Stimulated activated CD4-positive, alpha-beta T cell treated with anti-CD3 and anti-CD28 coated beads, Interleukin-2, amount 100 ng/mL, for 24 hours (primary cell): ENCODE results near the gene ALOX15B.
"Not testable (repeated sequence)": the region's sequence is repeated elsewhere in the genome, so short reads cannot be mapped to it uniquely, and the experiment has no call there.

Experiments
- DNase-seq, 2 donors: peaks; one replicate each; pipeline ENCODE4 v3.0.0-alpha.2; 2020

ALOX15B gene

DNA sequence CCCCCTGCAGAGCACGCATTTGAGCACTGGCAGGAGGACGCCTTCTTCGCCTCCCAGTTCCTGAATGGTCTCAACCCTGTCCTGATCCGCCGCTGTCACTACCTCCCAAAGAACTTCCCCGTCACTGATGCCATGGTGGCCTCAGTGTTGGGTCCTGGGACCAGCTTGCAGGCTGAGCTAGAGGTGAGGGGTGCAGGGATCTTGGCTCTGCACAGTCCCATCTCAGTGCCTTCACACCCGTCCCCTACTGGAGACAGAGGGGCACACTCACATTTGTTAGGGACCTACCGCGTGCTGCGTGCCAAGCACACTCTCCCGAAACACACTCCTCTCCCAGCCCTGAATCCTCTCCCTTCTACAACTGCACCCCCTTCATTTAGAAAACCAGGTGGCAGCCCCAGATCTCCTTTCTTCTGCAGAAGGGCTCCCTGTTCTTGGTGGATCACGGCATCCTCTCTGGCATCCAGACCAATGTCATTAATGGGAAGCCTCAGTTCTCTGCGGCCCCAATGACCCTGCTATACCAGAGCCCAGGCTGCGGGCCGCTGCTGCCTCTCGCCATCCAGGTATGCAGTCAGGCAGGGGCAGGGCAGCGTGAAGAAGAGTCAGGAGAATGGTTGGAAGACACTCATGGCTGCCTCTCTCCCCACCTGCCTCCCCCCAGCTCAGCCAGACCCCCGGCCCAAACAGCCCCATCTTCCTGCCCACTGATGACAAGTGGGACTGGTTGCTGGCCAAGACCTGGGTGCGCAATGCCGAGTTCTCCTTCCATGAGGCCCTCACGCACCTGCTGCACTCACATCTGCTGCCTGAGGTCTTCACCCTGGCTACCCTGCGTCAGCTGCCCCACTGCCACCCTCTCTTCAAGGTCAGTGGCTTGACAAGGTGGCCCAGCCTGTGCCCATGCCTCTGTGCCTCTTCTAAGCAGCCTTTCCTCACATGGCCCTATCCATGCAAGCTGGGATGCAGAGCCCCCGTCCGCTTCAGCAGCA lies 6.3 kb downstream of the ALOX15B start:
- DNase-seq, result no peak

DNA sequence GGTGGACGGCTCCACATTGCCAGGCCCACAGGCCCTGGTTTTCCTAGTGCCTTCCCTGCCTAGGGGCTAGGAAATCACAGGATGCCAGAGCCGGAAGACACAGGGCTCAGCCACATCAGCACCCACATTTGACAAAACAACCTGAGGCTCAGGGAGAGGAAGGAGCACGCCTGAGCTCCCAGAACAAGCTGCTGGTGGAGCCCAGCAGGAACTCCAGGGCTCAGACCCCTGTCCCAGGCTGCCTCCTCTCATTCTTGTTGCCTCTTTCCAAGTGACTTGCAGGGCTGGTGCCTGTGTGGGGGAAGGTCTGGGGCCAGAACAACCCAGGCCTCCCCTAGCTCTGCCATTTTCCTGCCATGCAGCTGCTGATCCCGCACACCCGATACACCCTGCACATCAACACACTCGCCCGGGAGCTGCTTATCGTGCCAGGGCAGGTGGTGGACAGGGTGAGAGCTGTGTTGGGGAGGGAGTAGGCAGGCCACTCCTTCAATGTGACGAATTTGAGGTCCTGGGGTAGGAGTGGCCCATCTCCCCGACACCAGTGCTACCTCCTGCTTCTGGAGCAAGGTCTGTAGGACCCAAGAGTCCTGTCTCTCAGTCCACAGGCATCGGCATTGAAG lies 7.6 kb downstream of the ALOX15B start:
- no peak for DNase-seq

DNA sequence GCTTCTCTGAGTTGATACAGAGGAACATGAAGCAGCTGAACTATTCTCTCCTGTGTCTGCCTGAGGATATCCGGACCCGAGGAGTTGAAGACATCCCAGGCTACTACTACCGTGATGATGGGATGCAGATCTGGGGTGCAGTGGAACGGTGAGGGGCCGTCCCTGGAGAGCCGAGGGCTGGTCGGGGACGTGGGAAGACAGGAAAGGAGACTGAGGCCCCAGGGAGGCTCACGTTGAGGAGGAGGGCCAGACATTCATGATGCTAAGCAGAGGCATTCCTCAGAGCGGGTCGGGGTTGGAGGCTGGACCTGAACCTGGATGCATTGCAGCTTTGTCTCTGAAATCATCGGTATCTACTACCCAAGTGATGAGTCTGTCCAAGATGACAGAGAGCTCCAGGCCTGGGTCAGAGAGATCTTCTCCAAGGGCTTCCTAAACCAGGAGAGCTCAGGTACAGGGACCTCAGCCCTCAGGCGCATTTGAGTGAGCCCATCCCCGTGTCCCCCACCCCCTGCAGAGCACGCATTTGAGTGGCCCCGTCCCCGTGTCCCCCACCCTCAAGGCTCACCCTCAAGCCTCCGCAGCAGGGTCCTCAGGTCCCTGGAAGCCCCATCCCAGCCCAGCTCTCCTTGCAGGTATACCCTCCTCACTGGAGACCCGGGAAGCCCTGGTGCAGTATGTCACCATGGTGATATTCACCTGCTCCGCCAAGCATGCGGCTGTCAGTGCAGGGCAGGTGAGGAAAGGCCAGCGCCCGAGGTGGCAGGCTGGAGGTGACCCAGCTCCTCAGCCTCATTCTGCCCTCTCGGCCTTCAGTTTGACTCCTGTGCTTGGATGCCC lies 8.3 kb downstream of the ALOX15B start:
- DNase-seq, result no peak

DNA sequence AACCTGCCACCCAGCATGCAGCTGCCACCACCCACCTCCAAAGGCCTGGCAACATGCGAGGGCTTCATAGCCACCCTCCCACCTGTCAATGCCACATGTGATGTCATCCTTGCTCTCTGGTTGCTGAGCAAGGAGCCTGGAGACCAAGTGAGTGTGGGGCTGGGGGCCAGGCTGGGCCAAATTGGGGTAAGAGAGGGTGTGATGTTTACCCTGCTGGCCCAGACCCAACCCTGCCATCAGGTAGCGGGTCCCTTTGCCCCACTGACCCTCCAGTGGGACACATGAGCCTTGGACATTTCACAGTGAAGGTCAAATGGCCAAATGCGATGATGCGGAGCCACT lies 8.9 kb downstream of the ALOX15B start:
- DNase-seq, result no peak

DNA sequence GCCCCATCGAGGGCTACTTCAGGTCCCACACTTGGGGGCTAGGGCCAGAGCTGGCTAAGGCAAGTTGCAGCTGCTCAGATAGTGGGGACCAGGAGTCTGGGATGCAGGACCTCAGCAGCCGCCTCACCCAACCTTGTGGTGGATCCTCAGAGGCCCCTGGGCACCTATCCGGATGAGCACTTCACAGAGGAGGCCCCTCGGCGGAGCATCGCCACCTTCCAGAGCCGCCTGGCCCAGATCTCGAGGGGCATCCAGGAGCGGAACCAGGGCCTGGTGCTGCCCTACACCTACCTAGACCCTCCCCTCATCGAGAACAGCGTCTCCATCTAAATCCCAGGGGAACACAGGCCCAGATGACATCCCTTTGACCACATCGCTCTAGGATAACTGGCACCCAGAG lies 9.4 kb downstream of the ALOX15B start:
- DNase-seq, result no peak

DNA sequence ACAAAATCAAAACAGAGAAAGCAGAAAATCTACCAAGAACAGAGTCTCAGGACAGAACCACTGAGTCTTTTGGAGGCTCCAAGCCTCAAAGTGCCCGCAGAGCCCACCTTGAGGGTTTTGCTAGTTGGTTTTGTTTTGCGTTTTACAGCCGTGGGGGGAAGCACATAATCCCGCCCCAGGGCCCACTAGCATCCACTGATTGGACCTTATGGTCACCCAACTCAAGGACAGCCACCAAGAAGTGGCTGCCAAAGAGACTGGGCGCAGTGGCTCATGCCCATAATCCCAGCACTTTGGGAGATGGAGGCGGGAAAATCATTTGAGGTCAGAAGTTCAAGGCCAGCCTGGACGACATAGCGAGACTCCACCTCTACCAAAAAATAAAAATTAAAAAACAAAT lies 9.9 kb downstream of the ALOX15B start:
- no peak for DNase-seq

DNA sequence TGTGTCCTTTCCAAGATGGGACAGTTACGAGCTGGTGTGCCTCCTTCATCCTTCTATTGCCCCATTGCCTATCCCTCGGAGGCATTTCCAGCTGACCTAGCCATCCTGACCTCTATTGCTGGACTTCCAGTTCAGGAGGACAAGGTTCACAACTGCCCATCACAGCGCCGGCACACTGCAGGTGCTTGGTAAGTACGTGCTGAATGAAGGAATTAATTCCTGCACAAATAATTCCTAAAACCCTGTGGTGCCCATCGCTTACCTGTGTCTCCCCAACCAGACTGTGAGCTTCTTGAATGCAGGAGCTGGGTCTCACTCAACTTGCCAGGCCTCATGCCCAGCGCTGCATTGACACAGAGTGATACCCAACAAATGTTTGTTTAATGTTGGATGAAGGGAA lies 13.0 kb downstream of the ALOX15B start:
- DNase-seq, result no peak

DNA sequence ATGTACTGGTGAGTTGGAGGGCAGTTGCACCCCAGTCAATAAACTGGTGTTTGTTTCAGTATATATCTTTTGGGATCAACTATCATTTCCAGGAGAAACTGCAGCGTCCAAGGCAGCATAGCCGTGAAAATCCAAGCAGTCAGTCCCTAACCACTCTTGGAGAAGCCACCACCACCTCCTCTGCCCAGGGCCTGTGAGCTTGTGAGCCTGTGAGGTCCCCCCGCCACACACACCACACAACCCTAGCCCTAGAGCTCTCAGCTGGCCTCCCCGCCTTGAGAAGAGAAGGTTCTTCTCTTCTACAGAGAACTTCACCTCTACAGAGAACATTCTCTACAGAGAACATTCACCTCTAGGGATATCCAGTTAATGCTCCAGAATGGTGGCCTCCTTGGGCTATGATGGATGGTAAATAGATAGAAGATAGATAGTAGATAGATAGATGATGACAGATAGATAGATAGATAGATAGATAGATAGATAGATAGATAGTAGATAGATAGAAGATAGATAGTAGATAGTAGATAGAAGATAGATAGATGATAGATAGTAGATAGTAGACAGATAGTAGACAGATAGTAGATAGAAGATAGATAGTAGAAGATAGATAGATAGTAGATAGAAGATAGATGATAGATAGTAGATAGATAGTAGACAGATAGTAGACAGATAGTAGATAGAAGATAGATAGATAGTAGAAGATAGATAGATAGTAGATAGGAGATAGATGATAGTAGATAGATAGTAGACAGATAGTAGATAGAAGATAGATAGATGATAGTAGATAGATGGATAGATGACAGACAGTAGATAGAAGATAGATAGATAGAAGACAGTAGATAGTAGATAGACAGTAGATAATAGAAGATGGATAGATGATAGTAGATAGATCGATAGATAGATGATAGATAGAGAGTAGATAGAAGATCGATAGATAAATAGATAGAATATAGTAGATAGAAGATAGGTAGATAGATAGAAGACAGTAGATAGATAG lies 13.7 kb downstream of the ALOX15B start:
- no peak for DNase-seq

DNA sequence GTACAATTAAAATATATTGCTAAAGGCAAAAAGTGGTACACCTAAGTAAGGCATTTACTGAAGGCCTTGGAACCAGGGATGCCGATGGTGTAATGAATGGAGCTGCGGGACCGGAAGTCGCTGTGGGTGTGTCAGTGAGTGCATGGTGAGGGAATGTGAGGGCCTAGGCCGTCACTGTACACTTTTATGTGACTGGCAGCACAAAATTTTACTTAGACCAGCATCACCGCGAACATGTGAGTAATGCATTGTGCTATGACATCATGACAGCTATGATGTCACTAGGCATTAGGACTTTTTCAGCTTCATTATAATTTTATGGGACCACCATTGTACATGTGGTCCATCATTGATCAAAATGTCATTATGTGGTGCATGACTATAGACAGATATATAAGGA lies 14.7 kb downstream of the ALOX15B start:
- no peak for DNase-seq

DNA sequence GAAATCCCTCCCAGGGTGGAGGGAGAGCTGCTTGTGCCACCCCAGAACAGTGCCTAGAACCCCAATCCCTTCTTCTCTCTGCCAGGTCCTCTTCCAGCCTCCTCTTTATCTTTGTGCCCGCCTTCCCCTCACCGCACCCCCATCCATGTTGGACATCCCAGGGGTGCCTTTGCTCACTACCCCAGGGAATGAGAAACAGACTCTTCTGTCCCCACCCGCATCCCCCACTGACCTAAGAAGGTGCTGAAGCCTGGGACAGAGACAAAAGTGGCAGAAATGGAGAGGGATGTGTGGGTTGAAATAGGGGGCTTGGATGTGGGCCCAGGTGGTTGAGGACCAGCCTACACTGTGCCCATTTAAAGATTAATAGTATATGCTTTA lies 17.0 kb downstream of the ALOX15B start:
- no peak for DNase-seq

DNA sequence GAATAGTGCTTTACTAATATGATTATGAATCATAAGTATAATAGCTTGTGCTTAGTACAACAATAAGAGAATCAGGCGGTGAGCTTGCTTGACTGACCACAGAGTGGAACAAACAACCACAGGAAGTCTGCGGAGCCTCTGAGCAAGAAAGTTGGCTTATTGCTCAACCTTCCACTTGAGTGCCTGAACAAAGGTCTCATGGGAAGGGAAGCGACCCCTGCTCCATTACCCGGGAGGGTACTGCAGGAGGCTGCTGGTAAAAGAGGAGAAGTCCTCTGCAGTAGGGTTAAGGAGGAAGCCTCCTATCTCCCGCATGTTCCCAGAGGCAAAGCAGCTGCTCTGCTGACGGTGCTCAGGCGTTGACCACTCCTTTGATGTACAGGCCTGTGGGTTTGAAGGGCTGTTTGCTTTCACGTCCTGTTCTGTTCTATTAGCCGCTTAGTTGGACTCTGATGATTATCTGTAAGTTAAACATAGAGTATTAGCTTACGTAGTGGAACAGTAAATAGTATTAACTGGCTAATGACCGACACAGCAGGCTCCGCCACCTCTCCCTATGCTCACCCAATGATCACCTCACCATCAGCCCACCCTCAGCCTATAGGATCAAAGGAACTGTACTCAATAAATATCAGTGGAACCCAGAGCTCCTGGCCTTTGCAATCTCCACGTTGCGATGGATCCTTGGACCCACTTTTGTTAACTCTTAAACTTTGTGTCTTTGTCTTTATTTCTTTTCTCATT lies 17.5 kb downstream of the ALOX15B start:
- peak in 1 of 2 donors; percentile 22 for DNase-seq

DNA sequence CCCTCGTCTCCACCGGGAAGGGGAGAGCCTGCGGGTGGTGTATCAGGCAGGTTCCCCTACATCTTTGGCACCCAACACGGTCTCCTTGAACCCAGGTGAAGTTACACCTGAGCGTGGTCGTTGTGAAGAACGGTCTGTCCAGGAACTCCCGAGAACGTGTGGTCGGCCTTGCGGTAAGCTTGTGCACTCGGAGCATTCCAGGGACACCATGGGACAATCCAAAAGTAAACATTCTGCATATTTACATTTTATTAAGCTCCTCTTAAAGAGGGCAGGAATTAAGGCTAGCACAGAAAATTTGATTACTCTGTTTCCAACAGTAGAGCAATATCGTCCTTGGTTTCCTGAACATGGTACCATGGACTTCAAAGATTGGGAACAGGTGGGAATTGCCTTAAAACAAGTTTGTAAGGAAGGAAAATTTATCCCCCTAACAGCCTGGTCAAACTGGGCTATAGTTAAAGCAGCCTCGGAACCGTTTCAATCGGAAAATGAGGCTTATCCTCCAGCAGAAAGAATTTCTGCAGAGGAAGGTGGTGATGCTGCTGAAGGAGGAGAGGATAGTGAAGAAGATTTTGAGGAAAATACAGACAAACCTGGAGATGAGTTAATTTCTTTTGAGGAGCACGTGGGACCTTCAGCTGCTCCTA lies 18.2 kb downstream of the ALOX15B start:
- DNase-seq, result no peak

DNA sequence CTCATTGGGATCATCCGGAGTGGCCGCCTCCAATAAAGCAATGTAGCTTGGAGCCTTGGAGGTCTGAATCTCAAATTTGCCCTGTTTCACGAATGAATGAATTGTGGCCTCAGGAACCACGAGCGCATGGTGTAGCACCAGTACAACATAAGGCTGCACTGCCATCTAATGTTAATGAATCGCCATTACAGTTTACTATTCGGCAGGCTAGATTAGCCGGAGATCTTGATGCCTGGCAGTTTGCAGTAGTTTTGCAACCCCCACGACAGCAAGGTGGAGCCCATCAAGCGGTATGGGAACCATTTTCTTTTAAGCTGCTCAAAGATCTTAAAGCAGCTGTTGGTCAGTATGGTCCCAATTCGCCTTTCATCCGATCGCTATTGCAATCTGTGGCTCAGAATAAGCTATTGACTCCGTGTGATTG lies 18.8 kb downstream of the ALOX15B start:
- DNase-seq, result peak; percentile 28 to 54

DNA sequence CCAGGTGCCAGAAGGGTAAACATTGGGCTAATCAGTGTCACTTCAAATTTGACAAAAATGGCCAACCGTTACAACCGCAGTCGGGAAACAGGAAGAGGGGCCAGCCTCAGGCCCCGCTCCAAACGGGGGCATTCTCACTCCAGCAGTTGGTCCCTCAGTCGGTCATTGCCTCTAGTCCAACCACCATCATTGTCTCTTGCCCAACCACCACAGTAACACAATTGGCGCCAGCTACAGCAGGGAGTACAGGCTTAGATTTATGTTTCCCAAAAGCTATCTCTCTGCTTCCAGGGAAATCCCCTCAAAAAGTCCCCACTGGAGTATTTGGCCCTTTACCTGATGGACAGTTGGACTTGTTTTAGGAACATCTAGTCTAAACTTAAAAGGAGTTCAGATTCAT lies 20.3 kb downstream of the ALOX15B start:
- no peak for DNase-seq

DNA sequence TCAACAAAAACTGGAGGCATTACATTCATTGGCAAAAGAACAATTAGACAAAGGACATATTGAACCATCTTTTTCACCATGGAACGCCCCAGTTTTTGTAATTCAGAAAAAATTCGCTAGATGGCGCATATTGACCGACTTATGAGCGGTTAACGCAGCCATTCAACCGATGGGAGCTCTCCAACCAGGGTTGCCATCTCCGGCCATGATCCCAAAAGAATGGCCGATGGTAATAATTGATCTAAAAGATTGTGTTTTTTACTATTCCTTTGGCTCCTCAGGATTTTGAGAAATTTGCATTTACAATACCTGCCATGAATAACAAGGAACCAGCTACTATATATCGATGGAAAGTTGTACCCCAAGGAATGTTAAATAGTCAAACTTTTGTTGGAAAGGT lies 21.4 kb downstream of the ALOX15B start:
- DNase-seq, result peak; percentile 51 to 67

DNA sequence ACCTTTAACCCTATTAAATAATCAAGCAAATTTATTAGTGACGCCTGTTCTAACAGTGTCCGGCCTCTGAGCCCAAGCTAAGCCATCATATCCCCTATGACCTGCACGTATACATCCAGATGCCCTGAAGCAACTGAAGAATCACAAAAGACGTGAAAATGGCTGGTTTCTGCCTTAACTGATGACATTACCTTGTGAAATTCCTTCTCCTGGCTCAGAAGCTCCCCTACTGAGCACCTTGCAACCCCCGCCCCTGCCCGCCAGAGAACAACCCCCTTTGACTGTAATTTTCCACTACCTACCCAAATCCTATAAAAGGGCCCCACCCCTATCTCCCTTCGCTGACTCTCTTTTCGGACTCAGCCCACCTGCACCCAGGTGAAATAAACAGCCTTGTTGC lies 23.0 kb downstream of the ALOX15B start:
- DNase-seq, result not testable (repeated sequence)

DNA sequence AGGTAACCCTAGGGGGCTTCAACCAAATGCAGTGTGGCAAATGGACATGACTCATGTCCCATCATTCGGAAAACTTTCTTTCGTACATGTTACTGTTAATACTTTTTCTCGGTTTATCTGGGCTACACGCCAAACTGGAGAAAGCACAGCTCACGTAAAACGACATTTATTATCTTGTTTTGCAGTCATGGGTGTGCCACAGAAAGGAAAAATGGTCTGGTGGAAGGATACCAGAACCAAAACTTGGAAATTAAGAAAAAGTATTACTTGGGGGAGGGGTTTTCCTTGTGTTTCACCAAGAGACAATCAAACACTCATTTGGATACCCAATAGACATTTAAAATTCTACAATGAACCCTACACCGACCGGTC lies 23.6 kb downstream of the ALOX15B start:
- no peak for DNase-seq

DNA sequence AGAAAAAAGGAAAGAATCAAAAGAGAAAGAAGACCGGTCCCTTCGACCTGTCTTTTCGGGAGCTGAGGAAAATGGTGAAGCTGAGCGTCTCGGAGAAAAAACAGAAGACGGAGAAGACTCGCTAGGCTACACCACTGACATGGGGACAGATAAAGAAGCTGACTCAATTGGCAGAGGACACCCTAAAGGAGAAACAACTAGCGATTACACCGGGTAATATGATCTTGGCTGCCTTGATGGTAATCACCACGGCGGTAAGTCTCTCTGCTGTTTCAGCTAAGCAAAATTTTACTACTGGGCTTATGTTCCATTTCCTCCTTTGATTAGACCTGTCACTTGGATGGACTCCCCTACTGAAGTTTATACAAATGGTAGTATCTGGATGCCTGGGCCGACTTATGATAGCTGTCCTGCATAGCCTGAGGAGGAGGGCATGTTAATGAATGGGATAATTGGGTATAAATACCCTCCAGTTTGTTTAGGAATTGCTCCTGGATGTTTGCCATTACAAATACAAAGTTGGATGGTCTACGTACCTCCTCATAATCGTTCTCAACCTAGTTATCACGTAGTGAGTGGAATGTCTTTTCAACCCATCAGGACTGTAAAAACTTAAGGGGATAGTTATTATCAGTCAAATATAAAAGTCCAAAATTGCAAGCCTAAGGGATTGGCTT lies 24.1 kb downstream of the ALOX15B start:
- DNase-seq, result no peak

DNA sequence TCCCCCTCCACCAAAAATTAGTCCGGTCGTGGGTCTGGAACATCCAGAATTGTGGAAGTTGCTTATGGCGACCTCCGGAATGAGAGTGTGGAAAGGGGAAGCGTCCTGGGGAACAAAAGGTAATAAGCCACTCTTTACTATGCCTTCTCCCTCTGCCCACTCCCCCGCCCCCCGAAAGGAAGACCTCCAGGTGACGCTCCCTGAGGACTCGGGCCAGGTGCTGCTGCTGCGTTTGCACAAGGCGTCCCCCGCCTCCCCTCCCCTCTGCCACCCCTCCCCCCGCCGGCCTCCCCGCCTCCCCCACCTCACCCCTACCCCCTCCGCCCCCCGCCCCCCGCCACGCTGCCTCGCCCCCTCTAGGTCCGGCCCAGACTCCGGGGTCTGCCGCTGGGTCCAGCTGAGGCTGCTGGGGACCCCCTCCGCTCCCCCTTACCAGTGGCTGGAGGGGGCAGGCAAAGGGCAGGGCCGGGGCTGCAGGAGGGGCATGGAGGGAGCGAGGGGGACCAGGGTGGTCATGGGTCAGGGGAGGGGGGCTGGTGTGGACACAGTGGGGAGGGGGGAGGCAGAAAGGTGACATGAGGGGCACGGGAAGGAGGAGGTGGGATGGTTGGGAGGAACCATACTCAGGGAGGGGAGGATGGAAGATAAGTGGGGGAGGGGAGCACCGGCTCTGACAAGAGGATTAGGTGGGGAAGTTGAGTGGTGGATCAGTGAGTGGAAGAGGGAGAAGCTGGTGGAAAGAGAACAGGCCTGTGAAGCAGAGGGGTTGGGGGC lies 25.1 kb downstream of the ALOX15B start:
- DNase-seq, result no peak
